HepG2 (cell line): ENCODE results near the gene C14orf93. TPM values are rescaled to one million over a fixed set of nuclear protein-coding genes. Genes with fewer than 3 reads are reported as not detected.
A peak's percentile ranks its signal among the peaks of the same experiment; 100 is the strongest.

Experiments
- ARNT ChIP-seq: fragments of 450-650 bp; IDR thresholded peaks from 2 replicates; pipeline ENCODE4 v1.6.1; 2017
- CAMTA2 ChIP-seq: sonication (generic); formaldehyde crosslinking; IDR thresholded peaks from 2 replicates; pipeline ENCODE4 v1.4.0; 2020; ENCODE audit warnings: mild to moderate bottlenecking, missing genetic modification reagents, borderline replicate concordance
- LBX2 ChIP-seq: sonication (generic); formaldehyde crosslinking; IDR thresholded peaks from 2 replicates; pipeline ENCODE4 v1.5.0; 2020; ENCODE audit warnings: missing genetic modification reagents, mild to moderate bottlenecking, borderline replicate concordance
- MIXL1 ChIP-seq: IDR thresholded peaks from 2 replicates; pipeline ENCODE4 v1.6.1; 2016
- PAWR ChIP-seq: sonication (generic); formaldehyde crosslinking; IDR thresholded peaks from 2 replicates; pipeline ENCODE4 v1.4.0; 2020; ENCODE audit warnings: missing genetic modification reagents, mild to moderate bottlenecking, borderline replicate concordance
- TGIF2 ChIP-seq: IDR thresholded peaks from 2 replicates; pipeline ENCODE4 v1.6.1; 2016; ENCODE audit warnings: control low read depth, missing compliant biosample characterization
- ZBTB46 ChIP-seq: sonication (generic); formaldehyde crosslinking; IDR thresholded peaks from 2 replicates; pipeline ENCODE4 v1.4.0; 2020; ENCODE audit warnings: mild to moderate bottlenecking, missing genetic modification reagents, borderline replicate concordance
- ZFAT ChIP-seq: sonication (generic); formaldehyde crosslinking; conservative IDR thresholded peaks from 2 replicates; pipeline ENCODE4 v1.8.1; 2023; ENCODE audit warnings: missing genetic modification reagents, inconsistent platforms
- ZNF318 ChIP-seq: sonication (generic); formaldehyde crosslinking; IDR thresholded peaks from 2 replicates; pipeline ENCODE4 v1.4.0; 2020; ENCODE audit warnings: mild to moderate bottlenecking, missing genetic modification reagents
- ZNF496 ChIP-seq: sonication (generic); formaldehyde crosslinking; IDR thresholded peaks from 2 replicates; pipeline ENCODE4 v1.8.1; 2023; ENCODE audit warnings: mild to moderate bottlenecking, moderate library complexity, missing genetic modification reagents; ENCODE audit not compliant: insufficient replicate concordance
- ZNF883 ChIP-seq: sonication (generic); formaldehyde crosslinking; IDR thresholded peaks from 2 replicates; pipeline ENCODE4 v1.5.1; 2020; ENCODE audit warnings: mild to moderate bottlenecking, missing genetic modification reagents; ENCODE audit errors: not compliant biosample characterization
- polyA plus RNA-seq, 8 experiments: library from polyadenylated mRNA; depleted of rRNA in 3 of 8; stranded (reverse) in 7 of 8; unstranded in 1 of 8; fragments of >200 nt; fragmentation: Illumina TruSeq in 4 of 8; extraction: Trizol in 4 of 8; gene quantifications; 2 replicates each; pipeline versions ENCODE4 v1.2.1 to v1.2.3, GENCODE V29; 2011 to 2016; ENCODE audit warnings: low read depth in 4 of 8, missing spikeins in 1 of 8, mixed read lengths in 1 of 8; ENCODE audit not compliant: insufficient read depth in 1 of 8
- total RNA-seq, 5 experiments: library from RNA; depleted of rRNA; stranded (reverse); fragments of >200 nt; fragmentation: Illumina TruSeq; extraction: Trizol; gene quantifications; 2 replicates each; pipeline ENCODE4 v1.2.3, GENCODE V29; 2016; ENCODE audit warnings: low read depth in 1 of 5
- TF ChIP-seq, protein P1 (sequence below): sonication (generic); formaldehyde crosslinking; conservative IDR thresholded peaks from 2 replicates; pipeline ENCODE4 v1.4.0; 2020; ENCODE audit warnings: missing genetic modification reagents
- TF ChIP-seq, protein P2 (sequence below): sonication (generic); formaldehyde crosslinking; IDR thresholded peaks from 2 replicates; pipeline ENCODE4 v1.5.1; 2020; ENCODE audit warnings: missing genetic modification reagents, mild to moderate bottlenecking, borderline replicate concordance

The C14orf93 gene
- total and polyA plus RNA-seq, 2 of the 13 experiments (the other 11 are each of a cell fraction or from before 2014, with no cell fraction given), result 11.4 to 22.5 TPM

- TF ChIP-seq ZNF318 (CRISPR knock-in tag), result no peak
- TF ChIP-seq ZNF496 (CRISPR knock-in tag), result no peak
- TF ChIP-seq ZBTB46 (CRISPR knock-in tag), result 0 out of 2 replicates have a peak, but pooled peaks have one; percentile 80
- TF ChIP-seq MIXL1 (CRISPR knock-in tag), result no peak
- TF ChIP-seq ARNT, result peak; percentile 50; the same call in 1 of the 2 replicates
- TF ChIP-seq, protein P1, sequence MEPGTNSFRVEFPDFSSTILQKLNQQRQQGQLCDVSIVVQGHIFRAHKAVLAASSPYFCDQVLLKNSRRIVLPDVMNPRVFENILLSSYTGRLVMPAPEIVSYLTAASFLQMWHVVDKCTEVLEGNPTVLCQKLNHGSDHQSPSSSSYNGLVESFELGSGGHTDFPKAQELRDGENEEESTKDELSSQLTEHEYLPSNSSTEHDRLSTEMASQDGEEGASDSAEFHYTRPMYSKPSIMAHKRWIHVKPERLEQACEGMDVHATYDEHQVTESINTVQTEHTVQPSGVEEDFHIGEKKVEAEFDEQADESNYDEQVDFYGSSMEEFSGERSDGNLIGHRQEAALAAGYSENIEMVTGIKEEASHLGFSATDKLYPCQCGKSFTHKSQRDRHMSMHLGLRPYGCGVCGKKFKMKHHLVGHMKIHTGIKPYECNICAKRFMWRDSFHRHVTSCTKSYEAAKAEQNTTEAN (CRISPR knock-in tag), result no peak
- TF ChIP-seq LBX2, result no peak
- TF ChIP-seq ZFAT, result no peak
- TF ChIP-seq ZNF883 (CRISPR knock-in tag), result no peak
- TF ChIP-seq, protein P2, sequence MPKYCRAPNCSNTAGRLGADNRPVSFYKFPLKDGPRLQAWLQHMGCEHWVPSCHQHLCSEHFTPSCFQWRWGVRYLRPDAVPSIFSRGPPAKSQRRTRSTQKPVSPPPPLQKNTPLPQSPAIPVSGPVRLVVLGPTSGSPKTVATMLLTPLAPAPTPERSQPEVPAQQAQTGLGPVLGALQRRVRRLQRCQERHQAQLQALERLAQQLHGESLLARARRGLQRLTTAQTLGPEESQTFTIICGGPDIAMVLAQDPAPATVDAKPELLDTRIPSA (CRISPR knock-in tag), result no peak
- no peak for TF ChIP-seq PAWR (CRISPR knock-in tag)
- no peak for TF ChIP-seq CAMTA2 (CRISPR knock-in tag)
- no peak for TF ChIP-seq TGIF2 (CRISPR knock-in tag)
Observed at GRCh38 chr14:23056956-23057756, 47.2 kb upstream of the C14orf93 start, which contains the start of gene CDH24 (continued).
